Mesendoderm (in vitro differentiated cells): ENCODE results near the gene MAL.

Source experiments
- DNase-seq: peaks from one replicate; pipeline ENCODE4 v3.0.0; 2013
- H2AK5ac ChIP-seq: 2 replicates; pipeline ENCODE4 v1.6.1; 2013; ENCODE audit warnings: low read length, inconsistent platforms
- H2BK120ac ChIP-seq: 2 replicates; pipeline ENCODE4 v1.6.1; 2013; ENCODE audit warnings: low read depth, mild to moderate bottlenecking, low read length, moderate library complexity, mixed read lengths
- H2BK15ac ChIP-seq: replicated peaks from 2 replicates; pipeline ENCODE4 v1.6.1; 2013; ENCODE audit warnings: low read depth, mild to moderate bottlenecking, moderate library complexity
- H2BK5ac ChIP-seq: 2 replicates; pipeline ENCODE4 v1.6.1; 2013; ENCODE audit warnings: low read length, inconsistent platforms
- H3K18ac ChIP-seq: 2 replicates; pipeline ENCODE4 v1.6.1; 2013; ENCODE audit warnings: mild to moderate bottlenecking, low read length, mixed read lengths
- H3K23ac ChIP-seq: one replicate; pipeline ENCODE4 v1.6.1; 2013; ENCODE audit warnings: low read length
- H3K27ac ChIP-seq: 2 replicates; pipeline ENCODE4 v1.5.1; 2013; ENCODE audit warnings: low read depth, mild to moderate bottlenecking, inconsistent platforms, low read length, moderate library complexity
- H3K27me3 ChIP-seq: 2 replicates; pipeline ENCODE4 v1.6.1; 2013; ENCODE audit warnings: low read length, control low read depth, mild to moderate bottlenecking, inconsistent platforms; ENCODE audit not compliant: insufficient read depth, poor library complexity
- H3K36me3 ChIP-seq: 2 replicates; pipeline ENCODE4 v1.6.1; 2013; ENCODE audit warnings: low read length, inconsistent platforms; ENCODE audit not compliant: control insufficient read depth, insufficient read depth
- H3K4ac ChIP-seq: one replicate; pipeline ENCODE4 v1.6.1; 2013; ENCODE audit warnings: low read depth, mild to moderate bottlenecking, low read length, moderate library complexity
- H3K4me1 ChIP-seq: 2 replicates; pipeline ENCODE4 v1.6.1; 2013; ENCODE audit warnings: low read depth, low read length, inconsistent platforms; ENCODE audit not compliant: control insufficient read depth
- H3K4me2 ChIP-seq: 2 replicates; pipeline ENCODE4 v1.6.1; 2013; ENCODE audit warnings: low read length
- H3K4me3 ChIP-seq: 2 replicates; pipeline ENCODE4 v1.5.1; 2013; ENCODE audit warnings: mild to moderate bottlenecking, low read length
- H3K56ac ChIP-seq: one replicate; pipeline ENCODE4 v1.6.1; 2013; ENCODE audit warnings: low read length
- H3K79me1 ChIP-seq: 2 replicates; pipeline ENCODE4 v1.6.1; 2013; ENCODE audit warnings: low read length, inconsistent platforms
- H3K79me2 ChIP-seq: 2 replicates; pipeline ENCODE4 v1.6.1; 2013; ENCODE audit warnings: mild to moderate bottlenecking, low read length; ENCODE audit not compliant: control insufficient read depth, insufficient read depth
- H3K9ac ChIP-seq: 2 replicates; pipeline ENCODE4 v1.6.1; 2013; ENCODE audit warnings: low read length, inconsistent platforms
- H4K5ac ChIP-seq: one replicate; pipeline ENCODE4 v1.6.1; 2013; ENCODE audit warnings: low read length
- H4K8ac ChIP-seq: one replicate; pipeline ENCODE4 v1.6.1; 2013; ENCODE audit warnings: low read depth, mild to moderate bottlenecking, control low read depth, low read length, moderate library complexity
- WGBS: extraction: QIAGEN DNeasy Blood & Tissue Kit; methylation state at CpG from one replicate; pipeline ENCODE4 v1.1.7; 2013; ENCODE audit warnings: low lambda C conversion rate, missing lambda C conversion rate; ENCODE audit not compliant: insufficient coverage; ENCODE audit errors: extremely low coverage; 5-methylcytosine and 5-hydroxymethylcytosine counted together

The MAL gene

GRCh38 chr2:95071856-95072255 lies 46.3 kb downstream of the MAL start:
- no CpG with 5 or more reads among the region's 4 CpGs for WGBS
- Histone ChIP-seq H3K36me3 (no peaks in the 10 kb centered on the region), H3K27ac (no peak overlapping the region), H3K18ac (no peak overlapping the region), H3K4me2 (no peak overlapping the region), H4K5ac (no peak overlapping the region), H2BK5ac (no peak overlapping the region), H3K56ac (no peak overlapping the region), H2BK120ac (no peak overlapping the region), H3K27me3 (no peaks in the 10 kb centered on the region), H2BK15ac (no peak overlapping the region), H4K8ac (no peak overlapping the region), H3K4me1 (no peaks in the 10 kb centered on the region), H2AK5ac (no peak overlapping the region), H3K9ac (no peak overlapping the region), H3K79me2 (no peaks in the 10 kb centered on the region), H3K23ac (no peak overlapping the region), H3K79me1 (no peaks in the 10 kb centered on the region), H3K4me3 (no peak overlapping the region), H3K4ac (no peak overlapping the region)
- no peak for DNase-seq

GRCh38 chr2:95072424-95072823 lies 46.9 kb downstream of the MAL start:
- Histone ChIP-seq H3K27ac (no peak overlapping the region), H3K79me2 (no peaks in the 10 kb centered on the region), H3K79me1 (no peaks in the 10 kb centered on the region), H4K8ac (no peak overlapping the region), H2BK5ac (no peak overlapping the region), H3K56ac (no peak overlapping the region), H3K36me3 (no peaks in the 10 kb centered on the region), H2BK120ac (no peak overlapping the region), H3K9ac (no peak overlapping the region), H3K4me1 (no peaks in the 10 kb centered on the region), H4K5ac (no peak overlapping the region), H3K27me3 (no peaks in the 10 kb centered on the region), H2BK15ac (no peak overlapping the region), H3K4me3 (no peak overlapping the region), H3K23ac (no peak overlapping the region), H3K4me2 (no peak overlapping the region), H3K4ac (no peak overlapping the region), H2AK5ac (no peak overlapping the region), H3K18ac (no peak overlapping the region)
- no CpG with 5 or more reads among the region's 4 CpGs for WGBS
- DNase-seq: no peak

DNA sequence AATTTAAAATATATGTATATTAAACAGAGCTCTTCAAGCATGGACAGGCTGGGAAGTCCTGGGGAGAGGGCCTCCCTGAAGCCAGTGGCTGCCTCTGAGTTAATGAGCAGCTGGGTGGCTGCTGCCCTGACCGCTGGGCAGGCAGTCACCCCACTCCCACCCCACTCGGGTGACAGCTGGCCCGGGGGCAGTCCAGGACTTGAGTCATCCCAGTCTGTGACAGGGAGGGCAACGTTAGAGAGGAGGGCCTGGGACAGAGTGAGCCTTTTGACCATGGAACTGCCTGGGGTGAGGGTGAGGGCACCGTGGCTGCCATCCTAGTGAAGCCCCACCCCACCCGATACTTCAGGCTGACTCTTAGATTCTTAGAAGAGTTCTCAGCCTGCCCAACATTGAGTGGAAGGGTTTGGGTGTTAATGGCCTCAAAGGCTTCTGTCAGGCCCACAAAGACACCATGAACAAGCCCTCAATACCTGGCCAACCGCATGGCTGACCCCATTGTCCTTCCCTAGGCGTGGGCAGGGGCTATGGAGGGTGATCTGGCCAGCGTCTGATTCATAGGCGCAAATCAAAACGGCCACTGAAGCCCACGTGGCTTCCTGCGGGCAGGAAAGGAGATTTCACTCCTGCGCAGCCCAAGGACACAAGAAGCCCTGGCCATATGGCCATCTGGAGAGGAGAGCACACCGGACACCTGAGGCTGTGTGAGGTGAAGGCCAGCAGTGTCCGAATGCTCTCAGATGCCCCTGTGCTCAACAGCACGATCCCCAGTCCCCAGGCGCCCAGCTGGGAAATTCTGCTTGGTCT lies 48.6 kb downstream of the MAL start:
- Histone ChIP-seq H3K4me1 (no peaks in the 10 kb centered on the region), H3K4me2 (no peak overlapping the region), H3K56ac (no peak overlapping the region), H2BK15ac (no peak overlapping the region), H3K27ac (no peak overlapping the region), H2AK5ac (no peak overlapping the region), H3K18ac (no peak overlapping the region), H2BK5ac (no peak overlapping the region), H4K8ac (no peak overlapping the region), H3K79me2 (no peaks in the 10 kb centered on the region), H3K36me3 (no peaks in the 10 kb centered on the region), H3K4ac (no peak overlapping the region), H3K79me1 (no peaks in the 10 kb centered on the region), H3K23ac (no peak overlapping the region), H3K9ac (no peak overlapping the region), H2BK120ac (no peak overlapping the region), H3K4me3 (no peak overlapping the region), H3K27me3 (no peaks in the 10 kb centered on the region), H4K5ac (no peak overlapping the region)
- DNase-seq: no peak
- WGBS: no CpG with 5 or more reads among the region's 18 CpGs

GRCh38 chr2:95074663-95075439 lies 49.3 kb downstream of the MAL start:
- Histone ChIP-seq H2BK5ac (no peak overlapping the region), H3K23ac (no peak overlapping the region), H3K79me1 (no peaks in the 10 kb centered on the region), H4K8ac (no peak overlapping the region), H3K4ac (no peak overlapping the region), H3K9ac (no peak overlapping the region), H3K18ac (no peak overlapping the region), H3K79me2 (no peaks in the 10 kb centered on the region), H3K4me2 (no peak overlapping the region), H3K27ac (no peak overlapping the region), H3K56ac (no peak overlapping the region), H3K27me3 (no peaks in the 10 kb centered on the region), H2BK15ac (no peak overlapping the region), H3K36me3 (no peaks in the 10 kb centered on the region), H4K5ac (no peak overlapping the region), H2AK5ac (no peak overlapping the region), H2BK120ac (no peak overlapping the region), H3K4me1 (no peaks in the 10 kb centered on the region), H3K4me3 (no peak overlapping the region)
- no peak for DNase-seq
- no CpG with 5 or more reads among the region's 15 CpGs for WGBS

- no peak overlapping the region for H2AK5ac ChIP-seq
- H4K5ac ChIP-seq: no peak overlapping the region
- H4K8ac ChIP-seq: no peak overlapping the region
- H2BK5ac ChIP-seq: no peak overlapping the region
- H3K23ac ChIP-seq: no peak overlapping the region
- no peaks in the 10 kb centered on the region for H3K36me3 ChIP-seq
- no peaks in the 10 kb centered on the region for H3K27me3 ChIP-seq
- no peaks in the 10 kb centered on the region for H3K79me2 ChIP-seq
- no peak overlapping the region for H3K4me3 ChIP-seq
- no peak overlapping the region for H2BK120ac ChIP-seq
- H3K4me1 ChIP-seq: no peaks in the 10 kb centered on the region
- no peak for DNase-seq
- H3K4me2 ChIP-seq: no peak overlapping the region
- no peak overlapping the region for H3K18ac ChIP-seq
- no peak overlapping the region for H3K4ac ChIP-seq
- no peak overlapping the region for H3K27ac ChIP-seq
- H2BK15ac ChIP-seq: no peak overlapping the region
- no CpG with 5 or more reads among the region's 8 CpGs for WGBS
- H3K79me1 ChIP-seq: no peaks in the 10 kb centered on the region
- H3K9ac ChIP-seq: no peak overlapping the region
- H3K56ac ChIP-seq: no peak overlapping the region
These were observed 50.1 kb downstream of the MAL start for GRCh38 chr2:95075440-95076132.
